ENCODE data around the gene HIVEP2. TPM values are rescaled to one million over a fixed set of nuclear protein-coding genes. Genes with fewer than 3 reads are reported as not detected.

HIVEP2 gene
- total RNA-seq, 1 donor from 2014 or later = 18.6 TPM

GRCh38 chr6:142857796-142858555, 87.0 kb downstream of the HIVEP2 start:
- no peak overlapping the region for H3K27ac ChIP-seq
- H3K4me3 ChIP-seq = no peak overlapping the region
- intact Hi-C loops (cut with DNase I) = no loop called here
- ATAC-seq (peak; percentile 21), DNase-seq (no peak)
- peaks cover 8% of the 10 kb centered on the region for H3K4me1 ChIP-seq
- H3K9me3 ChIP-seq = no peaks in the 10 kb centered on the region
- no peak for TF ChIP-seq CTCF (IDR thresholded peaks at IDR 0.05)
- H3K27me3 ChIP-seq = no peaks in the 10 kb centered on the region
- H3K36me3 ChIP-seq = no peaks in the 10 kb centered on the region

- no peak for ATAC-seq
- H3K4me1 ChIP-seq = peaks cover 8% of the 10 kb centered on the region
- no peak for DNase-seq
- H3K9me3 ChIP-seq = no peaks in the 10 kb centered on the region
- no peak for TF ChIP-seq CTCF (IDR thresholded peaks at IDR 0.05)
- H3K27me3 ChIP-seq = no peaks in the 10 kb centered on the region
- H3K4me3 ChIP-seq = no peak overlapping the region
- H3K36me3 ChIP-seq = no peaks in the 10 kb centered on the region
- H3K27ac ChIP-seq = no peak overlapping the region
- intact Hi-C loops (cut with DNase I) = no loop called here
Measured at GRCh38 chr6:142857233-142857761, 87.7 kb downstream of the HIVEP2 start.

GRCh38 chr6:142856624-142857232, 88.2 kb downstream of the HIVEP2 start:
- H3K9me3 ChIP-seq = no peaks in the 10 kb centered on the region
- ATAC-seq = no peak

GRCh38 chr6:142855893-142856623, 88.9 kb downstream of the HIVEP2 start:
- H3K27ac ChIP-seq = peak overlapping the region; percentile 19
- intact Hi-C loops (cut with DNase I) = no loop called here
- ATAC-seq = no peak

More at GRCh38 chr6:142856624-142857232, 88.2 kb downstream of the HIVEP2 start:
- Histone ChIP-seq H3K4me3 (no peak overlapping the region), H3K27ac (peak overlapping the region; percentile 19), H3K4me1 (peaks cover 8% of the 10 kb centered on the region), H3K36me3 (no peaks in the 10 kb centered on the region), H3K27me3 (no peaks in the 10 kb centered on the region)
- intact Hi-C loops (cut with DNase I) = no loop called here
- TF ChIP-seq CTCF (IDR thresholded peaks at IDR 0.05) = no peak
- DNase-seq = no peak

More at GRCh38 chr6:142855893-142856623, 88.9 kb downstream of the HIVEP2 start:
- H3K9me3 ChIP-seq = no peaks in the 10 kb centered on the region
- no peaks in the 10 kb centered on the region for H3K36me3 ChIP-seq
- no peak for DNase-seq
- no peak for TF ChIP-seq CTCF (IDR thresholded peaks at IDR 0.05)
- H3K4me3 ChIP-seq = no peak overlapping the region
- H3K27me3 ChIP-seq = no peaks in the 10 kb centered on the region
- peaks cover 8% of the 10 kb centered on the region for H3K4me1 ChIP-seq

Data from upper lobe of right lung (tissue), 1 donor.